OCI-LY3 (cell line): Measurements from ENCODE around the gene CCNQ.

Source experiments
- H2AFZ ChIP-seq: fragments of 200-600, 300-600 bp; shearing (Covaris generic); 2 replicates; pipeline ENCODE4 v1.6.0; 2014; ENCODE audit warnings: antibody characterized with exemption, low read depth, low read length
- H3K27ac ChIP-seq: fragments of 200-600, 300-600 bp; sonication (generic); 2 replicates; pipeline ENCODE4 v1.5.1; 2014; ENCODE audit warnings: mild to moderate bottlenecking, low read length, moderate library complexity, mixed read lengths
- H3K27me3 ChIP-seq: fragments of 200-600, 300-600 bp; sonication (generic); 2 replicates; pipeline ENCODE4 v1.6.1; 2014; ENCODE audit warnings: low read depth, low read length, mixed read lengths
- H3K36me3 ChIP-seq: fragments of 200-600, 300-600 bp; sonication (generic); replicated peaks from 2 replicates; pipeline ENCODE3; 2014; ENCODE audit warnings: low read depth, low read length, mixed read lengths
- H3K4me1 ChIP-seq: fragments of 300-600, 200-600 bp; sonication (generic); 2 replicates; pipeline ENCODE4 v1.6.1; 2014; ENCODE audit warnings: low read length, mixed read lengths
- H3K4me2 ChIP-seq: fragments of 200-600, 300-600 bp; sonication (generic); 2 replicates; pipeline ENCODE4 v1.6.1; 2014; ENCODE audit warnings: low read length, mixed read lengths
- H3K4me3 ChIP-seq: fragments of 300-600, 200-600 bp; sonication (generic); 2 replicates; pipeline ENCODE4 v1.5.1; 2014; ENCODE audit warnings: antibody characterized with exemption, mild to moderate bottlenecking, low read length, moderate library complexity
- H3K79me2 ChIP-seq: fragments of 300-600, 200-600 bp; shearing (Covaris generic); 2 replicates; pipeline ENCODE4 v1.6.1; 2014; ENCODE audit warnings: mild to moderate bottlenecking, low read length, mixed read lengths
- H3K9ac ChIP-seq: fragments of 300-600, 200-600 bp; shearing (Covaris generic); 2 replicates; pipeline ENCODE4 v1.6.0; 2014; ENCODE audit warnings: mild to moderate bottlenecking, low read length, moderate library complexity
- H3K9me3 ChIP-seq: fragments of 200-600, 300-600 bp; shearing (Covaris generic); 2 replicates; pipeline ENCODE4 v1.6.1; 2014; ENCODE audit warnings: low read length, mixed read lengths; ENCODE audit not compliant: insufficient read depth
- H4K20me1 ChIP-seq: fragments of 200-600, 300-600 bp; sonication (generic); 2 replicates; pipeline ENCODE4 v1.6.1; 2016; ENCODE audit warnings: low read length, mixed read lengths; ENCODE audit not compliant: insufficient read depth
- EZH2phosphoT487 ChIP-seq: fragments of 200-600 bp; shearing (Covaris generic); IDR thresholded peaks from 2 replicates; pipeline ENCODE4 v1.6.1; 2018; ENCODE audit warnings: antibody characterized with exemption, mixed run types, low read depth
- TF ChIP-seq, protein P1 (sequence below): fragments of 200-600, 300-600 bp; sonication (generic); IDR thresholded peaks from 2 replicates; pipeline ENCODE4 v1.5.1; 2014; ENCODE audit warnings: antibody characterized with exemption, low read length, low read depth

CCNQ gene

DNA sequence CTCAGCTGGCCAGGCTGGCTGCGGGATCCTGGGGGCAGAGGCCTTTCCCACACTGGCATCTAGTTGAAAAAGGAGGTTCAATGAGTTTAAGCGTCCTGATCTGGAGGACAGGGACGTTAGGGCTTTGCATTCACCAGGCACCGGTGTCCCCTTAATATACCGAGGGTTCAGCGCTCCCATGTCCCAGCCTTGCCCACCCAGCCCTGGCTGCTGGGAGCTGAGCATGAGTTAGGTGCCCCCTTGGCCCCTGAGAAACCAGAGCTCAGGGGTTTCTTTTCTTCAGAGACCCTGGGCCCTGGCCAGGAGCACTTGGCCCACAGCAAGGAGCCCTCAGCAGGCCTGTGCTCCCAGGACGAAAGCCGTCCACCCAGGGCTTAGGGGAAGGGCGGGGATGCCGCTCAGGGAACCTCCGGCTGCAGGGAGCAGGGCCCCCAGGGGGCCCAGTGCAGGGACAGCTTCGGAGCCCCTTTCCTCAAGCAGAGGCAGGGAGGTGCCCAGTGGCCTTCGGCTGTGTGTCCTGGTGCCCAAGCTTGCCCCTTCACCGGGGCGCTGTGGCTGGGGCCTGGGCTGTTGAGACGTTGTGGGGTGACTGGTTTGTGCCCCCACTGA lies 27.2 kb upstream of the CCNQ start:
- H3K36me3 ChIP-seq = no peaks in the 10 kb centered on the region
- H3K27me3 ChIP-seq = peaks cover 6% of the 10 kb centered on the region
- no peak for TF ChIP-seq EZH2phosphoT487
- TF ChIP-seq, protein P1, sequence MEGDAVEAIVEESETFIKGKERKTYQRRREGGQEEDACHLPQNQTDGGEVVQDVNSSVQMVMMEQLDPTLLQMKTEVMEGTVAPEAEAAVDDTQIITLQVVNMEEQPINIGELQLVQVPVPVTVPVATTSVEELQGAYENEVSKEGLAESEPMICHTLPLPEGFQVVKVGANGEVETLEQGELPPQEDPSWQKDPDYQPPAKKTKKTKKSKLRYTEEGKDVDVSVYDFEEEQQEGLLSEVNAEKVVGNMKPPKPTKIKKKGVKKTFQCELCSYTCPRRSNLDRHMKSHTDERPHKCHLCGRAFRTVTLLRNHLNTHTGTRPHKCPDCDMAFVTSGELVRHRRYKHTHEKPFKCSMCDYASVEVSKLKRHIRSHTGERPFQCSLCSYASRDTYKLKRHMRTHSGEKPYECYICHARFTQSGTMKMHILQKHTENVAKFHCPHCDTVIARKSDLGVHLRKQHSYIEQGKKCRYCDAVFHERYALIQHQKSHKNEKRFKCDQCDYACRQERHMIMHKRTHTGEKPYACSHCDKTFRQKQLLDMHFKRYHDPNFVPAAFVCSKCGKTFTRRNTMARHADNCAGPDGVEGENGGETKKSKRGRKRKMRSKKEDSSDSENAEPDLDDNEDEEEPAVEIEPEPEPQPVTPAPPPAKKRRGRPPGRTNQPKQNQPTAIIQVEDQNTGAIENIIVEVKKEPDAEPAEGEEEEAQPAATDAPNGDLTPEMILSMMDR = no peak
- H2AFZ ChIP-seq = no peak overlapping the region
- no peaks in the 10 kb centered on the region for H4K20me1 ChIP-seq
- no peaks in the 10 kb centered on the region for H3K9me3 ChIP-seq
- H3K9ac ChIP-seq = no peak overlapping the region
- H3K4me1 ChIP-seq = no peaks in the 10 kb centered on the region
- H3K79me2 ChIP-seq = no peaks in the 10 kb centered on the region
- no peak overlapping the region for H3K4me3 ChIP-seq
- H3K27ac ChIP-seq = no peak overlapping the region
- no peak overlapping the region for H3K4me2 ChIP-seq

DNA sequence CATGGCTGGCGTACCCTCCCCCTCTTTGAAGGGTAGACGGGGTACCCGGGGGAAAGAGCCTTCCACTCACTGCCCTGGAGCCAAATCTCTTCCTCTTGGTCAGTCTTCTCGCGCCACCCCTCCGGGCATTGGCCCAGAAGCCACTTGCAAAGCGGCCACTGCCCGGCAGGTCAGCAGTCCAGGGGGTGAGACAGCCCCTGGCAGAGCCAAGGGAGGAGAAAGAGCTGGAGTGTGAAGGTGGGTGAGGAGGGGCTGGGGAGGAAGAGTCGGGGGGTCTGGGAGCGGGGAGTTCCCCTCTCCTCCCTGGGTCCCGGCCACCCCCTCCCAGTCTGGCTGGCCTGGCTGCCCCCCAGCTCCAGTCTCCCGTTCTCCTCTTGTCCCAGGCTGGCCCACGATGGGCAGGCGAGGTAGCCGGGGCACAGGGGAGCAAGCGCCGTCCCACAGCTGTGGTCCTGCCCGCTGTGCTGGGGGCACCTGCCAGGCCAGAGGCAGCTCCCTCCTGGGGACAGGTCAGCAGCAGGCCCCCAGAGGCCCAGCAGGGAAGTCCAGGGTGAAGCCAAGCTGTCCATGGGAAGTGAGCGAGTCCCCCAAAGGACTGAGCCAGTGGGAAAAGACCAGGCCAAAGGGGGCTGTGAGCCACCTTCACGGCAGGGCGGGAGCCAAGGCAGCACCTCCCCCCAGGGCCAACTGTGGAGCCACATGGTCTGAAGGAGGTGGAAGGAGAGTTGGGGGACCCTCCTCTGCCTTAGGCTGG lies 26.5 kb upstream of the CCNQ start:
- no peak overlapping the region for H3K27ac ChIP-seq
- no peak overlapping the region for H3K4me3 ChIP-seq
- no peak overlapping the region for H3K9ac ChIP-seq
- H3K79me2 ChIP-seq = no peaks in the 10 kb centered on the region
- H2AFZ ChIP-seq = no peak overlapping the region
- peaks cover under 1% of the 10 kb centered on the region; the same call in 1 of the 2 replicates for H3K27me3 ChIP-seq
- TF ChIP-seq EZH2phosphoT487 = no peak
- TF ChIP-seq, protein P1 = no peak
- H3K4me1 ChIP-seq = no peaks in the 10 kb centered on the region
- no peaks in the 10 kb centered on the region for H3K9me3 ChIP-seq
- H4K20me1 ChIP-seq = no peaks in the 10 kb centered on the region
- no peaks in the 10 kb centered on the region for H3K36me3 ChIP-seq
- no peak overlapping the region for H3K4me2 ChIP-seq

DNA sequence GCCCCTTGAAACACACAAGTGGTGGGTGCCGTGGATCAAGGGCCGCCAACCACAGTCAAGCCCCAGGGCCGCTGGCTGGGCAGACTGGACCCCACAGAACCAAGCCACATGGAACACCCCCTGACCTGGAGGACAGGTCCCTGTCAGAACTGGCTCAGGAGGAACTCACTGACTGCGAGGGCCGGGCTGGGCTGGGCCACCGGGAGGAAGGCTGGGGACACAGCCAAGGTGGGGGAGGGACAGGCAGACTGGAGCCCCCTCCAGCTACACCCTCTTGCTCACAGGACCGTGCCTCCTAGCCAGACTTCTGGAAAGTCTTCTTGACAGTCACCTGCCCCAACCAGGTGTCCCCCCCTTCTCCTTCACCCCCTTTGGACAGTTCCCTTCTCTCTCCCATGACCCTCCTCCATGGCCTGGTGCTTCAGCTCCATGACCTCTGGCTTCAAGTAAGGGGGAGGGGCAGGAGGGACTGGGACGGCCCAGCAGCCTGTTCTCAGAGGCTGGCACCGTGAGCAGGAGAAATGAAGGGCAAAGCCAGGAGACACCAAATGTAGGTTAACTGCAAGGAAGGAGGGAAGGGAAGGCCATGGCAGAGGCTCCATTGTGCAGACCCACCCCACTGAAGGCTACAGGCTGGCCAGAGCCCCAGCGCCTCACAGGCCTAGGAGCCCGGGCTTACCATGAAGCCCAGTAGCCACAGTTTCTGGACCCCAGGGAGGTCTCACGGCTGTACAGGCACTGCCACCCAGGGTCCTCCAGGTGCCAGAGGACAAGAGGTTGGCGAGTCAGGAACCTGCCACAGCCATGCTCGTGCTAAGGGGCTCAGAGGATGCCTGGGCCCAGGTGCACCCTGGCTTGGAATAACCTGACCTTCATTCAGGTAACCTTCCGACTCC lies 25.5 kb upstream of the CCNQ start:
- Histone ChIP-seq H3K27ac (no peak overlapping the region), H3K4me3 (no peak overlapping the region), H3K79me2 (no peaks in the 10 kb centered on the region), H3K4me2 (no peak overlapping the region), H3K27me3 (no peaks in the 10 kb centered on the region; the same call in 1 of the 2 replicates), H4K20me1 (no peaks in the 10 kb centered on the region), H3K36me3 (no peaks in the 10 kb centered on the region), H2AFZ (no peak overlapping the region), H3K9me3 (no peaks in the 10 kb centered on the region), H3K4me1 (no peaks in the 10 kb centered on the region), H3K9ac (no peak overlapping the region)
- TF ChIP-seq, protein P1 = no peak
- no peak for TF ChIP-seq EZH2phosphoT487
